Hepatocyte (in vitro differentiated cells): Measurements from ENCODE around the gene CRYGS. TPM values are rescaled to one million over a fixed set of nuclear protein-coding genes. Genes with fewer than 3 reads are reported as not detected.
"Not testable (repeated sequence)": the region's sequence is repeated elsewhere in the genome, so short reads cannot be mapped to it uniquely, and the experiment has no call there.

Source experiments
- DNase-seq: peaks from one replicate; pipeline ENCODE4 v3.0.0-alpha.2; 2016; ENCODE audit warnings: low spot score
- H2AFZ ChIP-seq: fragments of 200-600 bp; sonication (generic); 2 replicates; pipeline ENCODE4 v1.6.0; 2016; ENCODE audit warnings: antibody characterized with exemption, mild to moderate bottlenecking
- H3K27ac ChIP-seq: fragments of 200-600 bp; sonication (generic); 2 replicates; pipeline ENCODE4 v1.5.1; 2016; ENCODE audit warnings: mild to moderate bottlenecking
- H3K27me3 ChIP-seq: fragments of 200-600 bp; sonication (generic); 2 replicates; pipeline ENCODE4 v1.6.1; 2016
- H3K36me3 ChIP-seq: fragments of 200-600 bp; sonication (generic); replicated peaks from 2 replicates; pipeline ENCODE4 v1.5.1; 2016; ENCODE audit warnings: low read depth; ENCODE audit not compliant: insufficient read depth
- H3K4me1 ChIP-seq: fragments of 200-600 bp; sonication (generic); 2 replicates; pipeline ENCODE4 v1.5.1; 2016; ENCODE audit warnings: mild to moderate bottlenecking, moderate library complexity; ENCODE audit not compliant: insufficient read depth
- H3K4me2 ChIP-seq: fragments of 200-600 bp; sonication (generic); 2 replicates; pipeline ENCODE4 v1.6.0; 2016
- H3K4me3 ChIP-seq: fragments of 200-600 bp; sonication (generic); 2 replicates; pipeline ENCODE4 v1.5.1; 2016; ENCODE audit warnings: mild to moderate bottlenecking
- H3K79me2 ChIP-seq: fragments of 200-600 bp; sonication (generic); 2 replicates; pipeline ENCODE4 v1.6.0; 2017; ENCODE audit warnings: mild to moderate bottlenecking
- H3K9me2 ChIP-seq: fragments of 200-600 bp; sonication (generic); replicated peaks from 2 replicates; pipeline ENCODE4 v1.6.0; 2017; ENCODE audit warnings: mild to moderate bottlenecking; ENCODE audit not compliant: insufficient read depth
- H3K9me3 ChIP-seq: fragments of 200-600 bp; sonication (generic); 2 replicates; pipeline ENCODE4 v1.5.1; 2016; ENCODE audit warnings: low read depth, mild to moderate bottlenecking
- H4K20me1 ChIP-seq: fragments of 200-600 bp; sonication (generic); 2 replicates; pipeline ENCODE4 v1.6.0; 2016; ENCODE audit warnings: mild to moderate bottlenecking; ENCODE audit not compliant: insufficient read depth, poor library complexity, severe bottlenecking
- CTCF ChIP-seq: fragments of 200-600 bp; sonication (generic); IDR thresholded peaks from 2 replicates; pipeline ENCODE4 v1.5.1; 2016; ENCODE audit warnings: antibody characterized with exemption, mild to moderate bottlenecking; ENCODE audit not compliant: poor library complexity
- EZH2 ChIP-seq: fragments of 200-600 bp; sonication (generic); IDR thresholded peaks from 2 replicates; pipeline ENCODE4 v1.6.1; 2016; ENCODE audit warnings: antibody characterized with exemption, mild to moderate bottlenecking, borderline replicate concordance
- EZH2phosphoT487 ChIP-seq: fragments of 200-600 bp; sonication (generic); IDR thresholded peaks from one replicate; pipeline ENCODE4 v1.6.1; 2018; ENCODE audit warnings: antibody characterized with exemption, mild to moderate bottlenecking, low read depth, moderate library complexity; ENCODE audit not compliant: unreplicated experiment, severe bottlenecking
- WGBS: methylation state at CpG from one replicate; pipeline ENCODE4 v1.1.6; 2016; ENCODE audit warnings: low lambda C conversion rate; ENCODE audit errors: missing lambda C conversion rate; 5-methylcytosine and 5-hydroxymethylcytosine counted together
- polyA plus RNA-seq: library from polyadenylated mRNA; unstranded; fragments of >200 nt; fragmentation: Nextera tagmentation; extraction: Ambion mirVana; gene quantifications from 2 replicates; pipeline ENCODE4 v1.2.1, GENCODE V29; 2016
- total RNA-seq: library from RNA; depleted of rRNA; stranded (reverse); fragments of >200 nt; gene quantifications from 2 replicates; pipeline ENCODE4 v1.2.3, GENCODE V29; 2014

Gene CRYGS
- total and polyA plus RNA-seq, 2 experiments from 2014 or later, result 0.89 to 1.9 TPM

- H3K9me3 ChIP-seq, result no peaks in the 10 kb centered on the region
- no peak for DNase-seq
- H3K36me3 ChIP-seq, result no peaks in the 10 kb centered on the region
- H4K20me1 ChIP-seq, result no peaks in the 10 kb centered on the region
- H3K4me1 ChIP-seq, result no peaks in the 10 kb centered on the region
- H3K27me3 ChIP-seq, result no peaks in the 10 kb centered on the region
- H3K4me3 ChIP-seq, result no peak overlapping the region
- no peak overlapping the region for H3K4me2 ChIP-seq
- H2AFZ ChIP-seq, result no peak overlapping the region
- H3K9me2 ChIP-seq, result no peaks in the 10 kb centered on the region
- no peak overlapping the region for H3K27ac ChIP-seq
- no peaks in the 10 kb centered on the region for H3K79me2 ChIP-seq
- TF ChIP-seq EZH2phosphoT487 (no peak), CTCF (no peak), EZH2 (no peak)
These were observed 7.0 kb downstream of the CRYGS start for GRCh38 chr3:186536883-186537844.

- no peak overlapping the region for H3K4me2 ChIP-seq
- 92% methylated on average over 6 of the region's 6 CpGs for WGBS
These were observed 10.0 kb downstream of the CRYGS start for GRCh38 chr3:186534113-186534669.

GRCh38 chr3:186532598-186533072, 11.5 kb downstream of the CRYGS start:
- Histone ChIP-seq H3K4me1 (no peaks in the 10 kb centered on the region), H3K4me2 (no peak overlapping the region), H3K9me3 (no peaks in the 10 kb centered on the region), H3K27me3 (no peaks in the 10 kb centered on the region), H3K4me3 (no peak overlapping the region), H3K79me2 (no peaks in the 10 kb centered on the region), H4K20me1 (no peaks in the 10 kb centered on the region), H2AFZ (no peak overlapping the region), H3K36me3 (no peaks in the 10 kb centered on the region), H3K9me2 (no peaks in the 10 kb centered on the region), H3K27ac (no peak overlapping the region)
- DNase-seq, result no peak
- no peak for TF ChIP-seq EZH2phosphoT487
- no peak for TF ChIP-seq EZH2
- no peak for TF ChIP-seq CTCF
- 27% methylated on average over 1 of the region's 1 CpG for WGBS

More at GRCh38 chr3:186534113-186534669, 10.0 kb downstream of the CRYGS start:
- DNase-seq, result no peak
- Histone ChIP-seq H3K9me2 (no peaks in the 10 kb centered on the region), H3K9me3 (no peaks in the 10 kb centered on the region), H3K36me3 (no peaks in the 10 kb centered on the region), H3K79me2 (no peaks in the 10 kb centered on the region), H4K20me1 (no peaks in the 10 kb centered on the region), H2AFZ (no peak overlapping the region), H3K27ac (no peak overlapping the region), H3K4me1 (no peaks in the 10 kb centered on the region), H3K27me3 (no peaks in the 10 kb centered on the region), H3K4me3 (no peak overlapping the region)
- no peak for TF ChIP-seq CTCF
- TF ChIP-seq EZH2, result no peak
- TF ChIP-seq EZH2phosphoT487, result no peak

GRCh38 chr3:186531694-186532093, 12.5 kb downstream of the CRYGS start:
- not testable (repeated sequence) for H3K4me1 ChIP-seq, H3K27ac ChIP-seq, H3K79me2 ChIP-seq, H4K20me1 ChIP-seq, H3K9me3 ChIP-seq, H2AFZ ChIP-seq, H3K4me2 ChIP-seq, H3K27me3 ChIP-seq, DNase-seq, H3K36me3 ChIP-seq, H3K4me3 ChIP-seq, H3K9me2 ChIP-seq
- 95% methylated on average over 3 of the region's 3 CpGs for WGBS
